Ovary (tissue), 3 donors: ENCODE data around the gene SHB.

Experiments
- POLR2A ChIP-seq: fragments of 450-650 bp; IDR thresholded peaks from one replicate; pipeline ENCODE4 v1.6.1; 2017; ENCODE audit warnings: antibody characterized with exemption, mild to moderate bottlenecking, moderate library complexity
- TF ChIP-seq, protein P1 (sequence below), 3 donors: fragments of 450-650 bp in 2 of 3; fragments of 200-600 bp in 1 of 3; IDR thresholded peaks; one replicate each; pipeline versions ENCODE4 v1.5.1 to v1.8.0; 2016 to 2022; ENCODE audit warnings: antibody characterized with exemption in 3 of 3, mild to moderate bottlenecking in 1 of 3
- donor health status: DM: no; HTN: no; CAD: no.

DNA sequence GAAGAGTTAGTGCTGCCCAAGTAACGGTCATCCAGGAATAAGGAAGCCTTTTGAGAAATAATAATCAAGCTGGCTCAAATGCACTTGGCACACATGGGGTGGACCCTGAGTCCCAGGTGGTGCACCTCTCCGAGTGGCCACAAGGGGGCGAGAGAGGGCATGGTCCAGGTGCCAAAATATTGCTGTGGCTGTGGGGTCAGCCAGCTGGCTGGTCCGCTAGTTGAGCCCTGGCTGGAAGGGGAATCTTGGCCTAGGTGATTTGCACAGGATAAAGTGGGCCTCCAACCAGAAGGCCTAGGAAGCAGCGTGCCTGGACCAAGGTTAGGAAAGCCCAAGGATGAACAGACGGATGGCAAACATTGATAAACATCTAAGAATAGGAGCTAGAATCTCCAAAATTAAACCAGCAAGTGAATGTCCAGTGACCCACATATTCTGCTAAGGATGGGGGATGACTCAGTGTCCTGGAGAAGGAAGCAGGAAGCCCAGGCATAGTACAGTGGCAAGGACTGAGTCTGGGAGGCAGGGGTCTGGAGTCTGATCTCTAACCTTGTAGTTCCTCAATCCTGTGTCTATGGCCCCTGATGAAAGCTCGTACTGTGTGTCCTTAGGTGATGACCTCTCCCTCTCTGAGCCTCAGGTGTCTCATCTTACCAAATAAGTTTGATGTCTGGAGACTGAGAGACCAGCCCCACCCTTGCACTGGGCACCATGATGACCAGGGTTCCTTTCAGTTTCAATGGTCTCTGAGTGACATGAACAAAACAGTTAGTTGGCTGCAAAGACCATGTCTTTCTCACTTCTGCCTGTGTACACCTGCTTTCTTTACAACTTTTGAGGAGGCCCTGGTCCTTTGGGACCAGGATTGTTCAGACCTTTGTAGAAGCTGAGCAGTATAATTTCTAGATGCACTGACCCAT lies 19.2 kb upstream of the SHB start:
- TF ChIP-seq, protein P1, sequence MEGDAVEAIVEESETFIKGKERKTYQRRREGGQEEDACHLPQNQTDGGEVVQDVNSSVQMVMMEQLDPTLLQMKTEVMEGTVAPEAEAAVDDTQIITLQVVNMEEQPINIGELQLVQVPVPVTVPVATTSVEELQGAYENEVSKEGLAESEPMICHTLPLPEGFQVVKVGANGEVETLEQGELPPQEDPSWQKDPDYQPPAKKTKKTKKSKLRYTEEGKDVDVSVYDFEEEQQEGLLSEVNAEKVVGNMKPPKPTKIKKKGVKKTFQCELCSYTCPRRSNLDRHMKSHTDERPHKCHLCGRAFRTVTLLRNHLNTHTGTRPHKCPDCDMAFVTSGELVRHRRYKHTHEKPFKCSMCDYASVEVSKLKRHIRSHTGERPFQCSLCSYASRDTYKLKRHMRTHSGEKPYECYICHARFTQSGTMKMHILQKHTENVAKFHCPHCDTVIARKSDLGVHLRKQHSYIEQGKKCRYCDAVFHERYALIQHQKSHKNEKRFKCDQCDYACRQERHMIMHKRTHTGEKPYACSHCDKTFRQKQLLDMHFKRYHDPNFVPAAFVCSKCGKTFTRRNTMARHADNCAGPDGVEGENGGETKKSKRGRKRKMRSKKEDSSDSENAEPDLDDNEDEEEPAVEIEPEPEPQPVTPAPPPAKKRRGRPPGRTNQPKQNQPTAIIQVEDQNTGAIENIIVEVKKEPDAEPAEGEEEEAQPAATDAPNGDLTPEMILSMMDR (IDR thresholded peaks at IDR 0.05), result peak; percentile 62 to 66 (median 63)
- no peak for TF ChIP-seq POLR2A
